B cell (primary cell): ENCODE results near the gene GRB10. TPM values are rescaled to one million over a fixed set of nuclear protein-coding genes. Genes with fewer than 3 reads are reported as not detected.

Source experiments
- ATAC-seq: fragments of 200-7000 bp; cut with Tn5 transposase; one replicate; pipeline ENCODE4 v1.10.0; 2021; ENCODE audit warnings: low read depth, mild to moderate bottlenecking, moderate number of reproducible peaks, moderate library complexity
- CTCF ChIA-PET: fragments of 350-600 bp; sonication (Branson Sonifier 250); formaldehyde crosslinking; loops from one replicate; lab custom pipeline; 2021; ENCODE audit warnings: antibody characterized with exemption, inconsistent platforms; lab: Charles Lee
- POLR2A ChIA-PET: fragments of 350-600 bp; sonication (Branson Sonifier 250); formaldehyde crosslinking; loops from one replicate; lab custom pipeline; 2021; ENCODE audit warnings: antibody characterized with exemption; lab: Charles Lee
- DNase-seq: peaks from one replicate; pipeline ENCODE4 v3.0.0; 2013
- H2AFZ ChIP-seq: 2 replicates; pipeline ENCODE4 v1.6.1; 2012; ENCODE audit warnings: mild to moderate bottlenecking, low read depth, low read length; ENCODE audit not compliant: insufficient read depth, poor library complexity, severe bottlenecking
- H3K27ac ChIP-seq, 2 donors: 1 replicate in 1 of 2; 2 replicates in 1 of 2; pipeline ENCODE4 v1.5.1; 2012 to 2013; ENCODE audit warnings: low read length in 2 of 2, mild to moderate bottlenecking in 2 of 2, moderate library complexity in 1 of 2
- H3K27me3 ChIP-seq, 4 experiments: fragments of 200-600 bp in 1 of 4; sonication (generic) in 1 of 4; replicated peaks in 1 of 4; 1 replicate in 2 of 4; 2 replicates in 2 of 4; pipeline versions ENCODE4 v1.6.1 to v1.7.0; 2013 to 2016; ENCODE audit warnings: low read length in 3 of 4, mild to moderate bottlenecking in 2 of 4, mixed read lengths in 1 of 4, moderate library complexity in 1 of 4; ENCODE audit not compliant: insufficient read depth in 4 of 4, control insufficient read depth in 3 of 4; ENCODE audit errors: control extremely low read depth in 1 of 4
- H3K36me3 ChIP-seq, 2 experiments: replicated peaks in 1 of 2; 1 replicate in 1 of 2; 2 replicates in 1 of 2; pipeline versions ENCODE4 v1.6.1 to v1.7.1; 2013; ENCODE audit warnings: low read length in 1 of 2; ENCODE audit not compliant: insufficient read depth in 2 of 2, control insufficient read depth in 1 of 2; ENCODE audit errors: control extremely low read depth in 1 of 2, extremely low read depth in 1 of 2
- H3K4me1 ChIP-seq, 2 donors: fragments of 200-600 bp in 1 of 2; sonication (generic) in 1 of 2; 1 replicate in 1 of 2; 2 replicates in 1 of 2; pipeline versions ENCODE4 v1.5.1 to v1.6.1; 2013 to 2017; ENCODE audit warnings: low read length in 2 of 2; ENCODE audit not compliant: control insufficient read depth in 2 of 2, insufficient read depth in 2 of 2
- H3K4me2 ChIP-seq: replicated peaks from 2 replicates; pipeline ENCODE3; 2012; ENCODE audit warnings: mild to moderate bottlenecking, low read depth, low read length; ENCODE audit not compliant: poor library complexity, severe bottlenecking
- H3K4me3 ChIP-seq, 5 experiments: fragments of 200-600 bp in 1 of 5; sonication (generic) in 1 of 5; 1 replicate in 3 of 5; 2 replicates in 2 of 5; pipeline versions ENCODE4 v1.5.1 to v1.7.0; 2011 to 2016; ENCODE audit warnings: low read length in 4 of 5, mild to moderate bottlenecking in 4 of 5, low read depth in 2 of 5, control low read depth in 1 of 5, moderate library complexity in 1 of 5; ENCODE audit not compliant: insufficient read depth in 1 of 5; ENCODE audit errors: control extremely low read depth in 1 of 5, extremely low read depth in 1 of 5
- H3K79me2 ChIP-seq: fragments of 200-600 bp; sonication (generic); one replicate; pipeline ENCODE4 v1.6.0; 2016; ENCODE audit warnings: low read length; ENCODE audit not compliant: control insufficient read depth, insufficient read depth
- H3K9ac ChIP-seq: fragments of 200-600 bp; sonication (generic); 2 replicates; pipeline ENCODE4 v1.6.1; 2017; ENCODE audit warnings: mild to moderate bottlenecking, low read length, moderate library complexity
- H3K9me3 ChIP-seq, 3 donors: one replicate each; pipeline versions ENCODE4 v1.6.1 to v1.7.1; 2013; ENCODE audit warnings: low read length in 2 of 3; ENCODE audit not compliant: control insufficient read depth in 2 of 3, insufficient read depth in 1 of 3; ENCODE audit errors: control extremely low read depth in 1 of 3
- H4K20me1 ChIP-seq: 2 replicates; pipeline ENCODE4 v1.6.0; 2012; ENCODE audit warnings: mild to moderate bottlenecking, low read length; ENCODE audit not compliant: insufficient read depth, control insufficient read depth, poor library complexity, severe bottlenecking
- H3K27ac Mint-ChIP-seq: one replicate; pipeline ENCODE4 v1.8.0; 2021; ENCODE audit warnings: mixed read lengths
- H3K27me3 Mint-ChIP-seq: one replicate; pipeline ENCODE4 v1.8.0; 2021; ENCODE audit warnings: mixed read lengths
- H3K4me1 Mint-ChIP-seq: one replicate; pipeline ENCODE4 v1.8.0; 2021; ENCODE audit warnings: mixed read lengths
- H3K4me3 Mint-ChIP-seq: one replicate; pipeline ENCODE4 v1.8.0; 2021; ENCODE audit warnings: mixed read lengths
- H3K9me3 Mint-ChIP-seq: one replicate; pipeline ENCODE4 v1.8.0; 2022; ENCODE audit warnings: mixed read lengths; ENCODE audit not compliant: insufficient read depth
- EZH2 ChIP-seq: IDR thresholded peaks from 2 replicates; pipeline ENCODE4 v1.6.1; 2012; ENCODE audit warnings: borderline replicate concordance, low read depth, mild to moderate bottlenecking, moderate library complexity, low read length; ENCODE audit not compliant: insufficient read depth, poor library complexity, severe bottlenecking
- WGBS: methylation state at CpG from one replicate; pipeline ENCODE4 v1.1.5; 2013; ENCODE audit warnings: missing lambda C conversion rate; ENCODE audit not compliant: insufficient coverage; 5-methylcytosine and 5-hydroxymethylcytosine counted together
- intact Hi-C: fragments of 100-400 bp; cut with micrococcal nuclease; formaldehyde crosslinking; loops from one replicate; pipeline ENCODE4 v1.10.0; 2022
- polyA plus RNA-seq: library from polyadenylated mRNA; depleted of rRNA; stranded (reverse); fragments of >200 nt; gene quantifications from 2 replicates; pipeline ENCODE4 v1.2.3, GENCODE V29; 2012
- total RNA-seq, 2 donors: library from RNA; stranded (reverse); fragments of 120-200 nt in 1 of 2; gene quantifications; 1 replicate in 1 of 2; 2 replicates in 1 of 2; pipeline versions ENCODE4 v1.2.3 to v1.2.4, GENCODE V29; 2013 to 2022
- TF ChIP-seq, protein P1 (sequence below): fragments of 200-600 bp; IDR thresholded peaks from one replicate; pipeline ENCODE4 v1.8.0; 2022; ENCODE audit warnings: antibody characterized with exemption, mild to moderate bottlenecking

GRB10 gene
- total and polyA plus RNA-seq, 2 donors (not counting 1 experiment from before 2014, with no cell fraction given) = 0.04 TPM; not detected in 1

DNA sequence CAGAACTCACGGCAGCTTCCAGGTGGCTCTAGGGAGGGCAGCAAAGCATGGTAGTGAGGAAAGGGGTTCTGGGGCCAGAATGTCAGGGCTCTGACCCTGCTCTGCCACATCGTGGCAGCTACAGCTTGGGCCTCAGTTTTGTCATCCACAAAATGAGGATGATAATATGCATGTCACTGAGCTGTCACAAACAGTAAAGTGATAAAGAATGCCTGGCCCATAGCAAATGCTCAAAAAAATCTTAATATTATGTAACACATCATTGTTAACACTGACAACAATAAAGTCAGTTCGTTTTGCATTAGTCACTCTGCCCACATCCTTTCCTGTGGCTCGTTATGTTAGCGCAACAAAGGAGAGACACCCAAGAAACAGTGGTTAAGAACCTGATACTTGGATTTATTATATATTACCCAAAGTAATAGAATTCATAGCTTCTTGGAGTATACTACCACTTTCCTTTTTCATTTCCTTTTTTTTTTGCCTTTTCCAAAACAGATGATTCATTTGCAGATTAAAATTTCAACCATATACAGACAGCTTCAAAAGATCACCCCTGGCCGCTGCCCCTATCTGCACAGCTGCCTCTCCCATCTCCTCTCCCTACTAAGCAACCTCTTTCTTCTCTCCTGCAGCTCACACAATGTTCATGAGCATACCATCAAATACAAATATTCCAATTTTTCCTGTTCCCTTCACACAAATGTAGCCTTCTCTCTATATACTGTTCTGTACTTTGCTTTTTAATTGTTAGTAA lies 172.0 kb downstream of the GRB10 start:
- POLR2A ChIA-PET = no interaction called here
- no peaks in the 10 kb centered on the region for H3K79me2 ChIP-seq
- H3K27ac ChIP-seq = no peak overlapping the region
- H3K4me1 ChIP-seq = no peaks in the 10 kb centered on the region
- H3K4me3 ChIP-seq = no peak overlapping the region
- no peaks in the 10 kb centered on the region for H3K36me3 ChIP-seq
- Mint-ChIP-seq H3K4me1 (no peaks in the 10 kb centered on the region), H3K27me3 (peaks cover 11% of the 10 kb centered on the region), H3K4me3 (no peak overlapping the region), H3K9me3 (no peaks in the 10 kb centered on the region), H3K27ac (no peak overlapping the region)
- no peak overlapping the region for H3K4me2 ChIP-seq
- H3K9ac ChIP-seq = no peak overlapping the region
- H3K27me3 ChIP-seq = no peaks in the 10 kb centered on the region
- H3K9me3 ChIP-seq = no peaks in the 10 kb centered on the region
- no peak for DNase-seq
- CTCF ChIA-PET = interaction anchor here (0.9 to 1.4 kb wide), 3 partner anchors 18 to 67 kb away, joined by 3 read pairs; no protein-coding TSS in a partner anchor
- WGBS = 54% methylated on average over 3 of the region's 6 CpGs
- H4K20me1 ChIP-seq = no peaks in the 10 kb centered on the region
- TF ChIP-seq, protein P1, sequence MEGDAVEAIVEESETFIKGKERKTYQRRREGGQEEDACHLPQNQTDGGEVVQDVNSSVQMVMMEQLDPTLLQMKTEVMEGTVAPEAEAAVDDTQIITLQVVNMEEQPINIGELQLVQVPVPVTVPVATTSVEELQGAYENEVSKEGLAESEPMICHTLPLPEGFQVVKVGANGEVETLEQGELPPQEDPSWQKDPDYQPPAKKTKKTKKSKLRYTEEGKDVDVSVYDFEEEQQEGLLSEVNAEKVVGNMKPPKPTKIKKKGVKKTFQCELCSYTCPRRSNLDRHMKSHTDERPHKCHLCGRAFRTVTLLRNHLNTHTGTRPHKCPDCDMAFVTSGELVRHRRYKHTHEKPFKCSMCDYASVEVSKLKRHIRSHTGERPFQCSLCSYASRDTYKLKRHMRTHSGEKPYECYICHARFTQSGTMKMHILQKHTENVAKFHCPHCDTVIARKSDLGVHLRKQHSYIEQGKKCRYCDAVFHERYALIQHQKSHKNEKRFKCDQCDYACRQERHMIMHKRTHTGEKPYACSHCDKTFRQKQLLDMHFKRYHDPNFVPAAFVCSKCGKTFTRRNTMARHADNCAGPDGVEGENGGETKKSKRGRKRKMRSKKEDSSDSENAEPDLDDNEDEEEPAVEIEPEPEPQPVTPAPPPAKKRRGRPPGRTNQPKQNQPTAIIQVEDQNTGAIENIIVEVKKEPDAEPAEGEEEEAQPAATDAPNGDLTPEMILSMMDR = no peak
- no peak for TF ChIP-seq EZH2
- intact Hi-C loops = no loop called here
- no peak overlapping the region for H2AFZ ChIP-seq
- no peak for ATAC-seq

DNA sequence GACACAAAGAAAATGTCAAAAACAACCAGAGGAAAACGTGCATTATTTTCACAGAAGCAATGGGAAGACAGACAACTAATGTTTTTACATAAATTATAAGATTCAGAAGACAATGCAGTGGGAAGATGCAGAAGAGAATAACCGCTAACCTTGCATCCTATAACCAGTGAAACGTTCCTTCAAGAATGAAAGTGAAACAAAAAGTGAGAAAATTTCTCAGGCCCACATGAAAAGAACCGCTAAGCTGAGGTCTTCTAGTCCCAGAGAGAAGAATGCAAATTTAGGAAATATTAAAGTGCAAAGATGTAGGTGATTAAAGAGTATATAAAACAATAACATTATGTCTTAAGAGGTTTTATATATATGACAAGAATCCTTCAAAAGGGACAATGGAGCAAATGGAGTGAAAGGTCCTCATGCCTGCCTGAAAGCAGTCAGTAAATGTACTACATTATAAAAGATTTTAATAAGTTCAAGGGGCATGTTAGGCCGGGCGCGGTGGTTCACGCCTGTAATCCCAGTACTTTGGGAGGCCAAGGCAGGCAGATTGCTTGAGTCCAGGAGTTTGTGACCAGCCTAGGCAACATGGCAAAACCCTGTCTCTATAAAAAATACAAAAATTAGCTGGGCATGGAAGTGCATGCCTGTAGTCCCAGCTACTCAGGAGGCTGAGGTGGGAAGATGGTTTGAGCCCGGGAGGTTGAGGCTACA lies 174.3 kb downstream of the GRB10 start:
- DNase-seq (no peak), ATAC-seq (no peak)
- no peaks in the 10 kb centered on the region for H3K4me1 ChIP-seq
- no peaks in the 10 kb centered on the region for H3K79me2 ChIP-seq
- ChIA-PET CTCF (interaction anchor here (1.2 kb wide), 1 partner anchor 140 kb away, joined by 3 read pairs; no protein-coding TSS in a partner anchor), POLR2A (no interaction called here)
- H3K27me3 Mint-ChIP-seq = peaks cover 11% of the 10 kb centered on the region
- H4K20me1 ChIP-seq = no peaks in the 10 kb centered on the region
- H2AFZ ChIP-seq = no peak overlapping the region
- WGBS = 95% methylated on average over 5 of the region's 9 CpGs
- H3K9me3 Mint-ChIP-seq = no peaks in the 10 kb centered on the region
- no peak overlapping the region for H3K27ac ChIP-seq
- H3K4me3 ChIP-seq = no peak overlapping the region
- no peak overlapping the region for H3K27ac Mint-ChIP-seq
- H3K9me3 ChIP-seq = no peaks in the 10 kb centered on the region
- no peaks in the 10 kb centered on the region for H3K4me1 Mint-ChIP-seq
- H3K4me3 Mint-ChIP-seq = no peak overlapping the region
- no peaks in the 10 kb centered on the region for H3K27me3 ChIP-seq
- intact Hi-C loops = no loop called here
- no peak overlapping the region for H3K4me2 ChIP-seq
- TF ChIP-seq, protein P1 = no peak
- no peak overlapping the region for H3K9ac ChIP-seq
- no peaks in the 10 kb centered on the region for H3K36me3 ChIP-seq
